Measurements from ENCODE around the gene P3H2.

GRCh38 chr3:190012784-190013183 is 107.9 kb downstream of the P3H2 start:
- TF ChIP-seq, protein P1, sequence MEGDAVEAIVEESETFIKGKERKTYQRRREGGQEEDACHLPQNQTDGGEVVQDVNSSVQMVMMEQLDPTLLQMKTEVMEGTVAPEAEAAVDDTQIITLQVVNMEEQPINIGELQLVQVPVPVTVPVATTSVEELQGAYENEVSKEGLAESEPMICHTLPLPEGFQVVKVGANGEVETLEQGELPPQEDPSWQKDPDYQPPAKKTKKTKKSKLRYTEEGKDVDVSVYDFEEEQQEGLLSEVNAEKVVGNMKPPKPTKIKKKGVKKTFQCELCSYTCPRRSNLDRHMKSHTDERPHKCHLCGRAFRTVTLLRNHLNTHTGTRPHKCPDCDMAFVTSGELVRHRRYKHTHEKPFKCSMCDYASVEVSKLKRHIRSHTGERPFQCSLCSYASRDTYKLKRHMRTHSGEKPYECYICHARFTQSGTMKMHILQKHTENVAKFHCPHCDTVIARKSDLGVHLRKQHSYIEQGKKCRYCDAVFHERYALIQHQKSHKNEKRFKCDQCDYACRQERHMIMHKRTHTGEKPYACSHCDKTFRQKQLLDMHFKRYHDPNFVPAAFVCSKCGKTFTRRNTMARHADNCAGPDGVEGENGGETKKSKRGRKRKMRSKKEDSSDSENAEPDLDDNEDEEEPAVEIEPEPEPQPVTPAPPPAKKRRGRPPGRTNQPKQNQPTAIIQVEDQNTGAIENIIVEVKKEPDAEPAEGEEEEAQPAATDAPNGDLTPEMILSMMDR (IDR thresholded peaks at IDR 0.05): no peak
- no peak for TF ChIP-seq POLR2A (IDR thresholded peaks at IDR 0.05)
